ENCODE measurements around the gene MBD6. TPM values are rescaled to one million over a fixed set of nuclear protein-coding genes. Genes with fewer than 3 reads are reported as not detected.
A peak's percentile ranks its signal among the peaks of the same experiment; 100 is the strongest.

Gene MBD6
- total and polyA plus RNA-seq, 2 of the 13 experiments (the other 11 are each of a cell fraction or from before 2014, with no cell fraction given): 4.1 to 5.9 TPM

GRCh38 chr12:57549909-57550640 lies 27.5 kb downstream of the MBD6 start, which contains the start of gene KIF5A (continued):
- TF ChIP-seq IRX3 (CRISPR knock-in tag; IDR thresholded peaks at IDR 0.05; ENCODE audit: borderline replicate concordance, low read depth): no peak
- no peak for TF ChIP-seq IKZF1 (IDR thresholded peaks at IDR 0.05)
- no peak for TF ChIP-seq NFE2L2 (IDR thresholded peaks at IDR 0.05; ENCODE audit: low read length)
- TF ChIP-seq GABPB1 (CRISPR knock-in tag; IDR thresholded peaks at IDR 0.05): peak; percentile 63; the same call in 1 of the 2 replicates
- peak; percentile 51; the same call in 1 of the 2 replicates for TF ChIP-seq ZNF543 (CRISPR knock-in tag; IDR thresholded peaks at IDR 0.05)
- TF ChIP-seq KDM5A (IDR thresholded peaks at IDR 0.05; ENCODE audit: borderline replicate concordance, low read length): no peak
- TF ChIP-seq ZNF512B (CRISPR knock-in tag; IDR thresholded peaks at IDR 0.05; ENCODE audit: borderline replicate concordance): no peak
- no peak for TF ChIP-seq PRDM10 (CRISPR knock-in tag; IDR thresholded peaks at IDR 0.05; ENCODE audit: low read depth)
- TF ChIP-seq ZNF687 (CRISPR knock-in tag; IDR thresholded peaks at IDR 0.05): peak; percentile 65
- TF ChIP-seq ZNF235 (CRISPR knock-in tag; IDR thresholded peaks at IDR 0.05; ENCODE audit: borderline replicate concordance): no peak
- no peak for TF ChIP-seq SRSF9 (IDR thresholded peaks at IDR 0.05; ENCODE audit: borderline replicate concordance, insufficient read depth, low read depth, low read length, poor library complexity, severe bottlenecking)
- no peak for TF ChIP-seq TCF7L2 (IDR thresholded peaks at IDR 0.05; ENCODE audit: low read depth, low read length)
- TF ChIP-seq PHF5A (CRISPR knock-in tag; IDR thresholded peaks at IDR 0.05; ENCODE audit: low read depth, unreplicated experiment): no peak
- no peak for TF ChIP-seq TBX3 (IDR thresholded peaks at IDR 0.05; ENCODE audit: borderline replicate concordance)
- TF ChIP-seq IKZF4 (CRISPR knock-in tag; IDR thresholded peaks at IDR 0.05; ENCODE audit: borderline replicate concordance, low read depth, not compliant biosample characterization): no peak
- peak; percentile 33; the same call in 1 of the 2 replicates for TF ChIP-seq TAF1 (CRISPR knock-in tag; IDR thresholded peaks at IDR 0.05)
- no peak for TF ChIP-seq ZNF572 (CRISPR knock-in tag; IDR thresholded peaks at IDR 0.05)
- 0 out of 2 replicates have a peak, but pooled peaks have one; percentile 28 for TF ChIP-seq ZNF263 (CRISPR knock-in tag; IDR thresholded peaks at IDR 0.05)

All from HepG2 (cell line).